Neural crest cell (in vitro differentiated cells): ENCODE data around the gene P4HA2. TPM values are rescaled to one million over a fixed set of nuclear protein-coding genes. Genes with fewer than 3 reads are reported as not detected.

ENCODE experiments used
- DNase-seq: peaks from one replicate; pipeline ENCODE4 v3.0.0; 2021; ENCODE audit warnings: low read depth, mixed read lengths, low spot score
- H3K27ac Mint-ChIP-seq: one replicate; pipeline ENCODE4 v1.8.0; 2021; ENCODE audit warnings: mild to moderate bottlenecking, mixed read lengths; ENCODE audit not compliant: unreplicated experiment
- H3K27me3 Mint-ChIP-seq: 2 replicates; pipeline ENCODE4 v1.8.0; 2021; ENCODE audit warnings: low read depth, mild to moderate bottlenecking, mixed read lengths
- H3K36me3 Mint-ChIP-seq: 2 replicates; pipeline ENCODE4 v1.8.0; 2021; ENCODE audit warnings: low read depth, mild to moderate bottlenecking, mixed read lengths
- H3K4me1 Mint-ChIP-seq: 2 replicates; pipeline ENCODE4 v1.8.0; 2021; ENCODE audit warnings: mixed read lengths
- H3K4me3 Mint-ChIP-seq: one replicate; pipeline ENCODE4 v1.8.0; 2021; ENCODE audit warnings: mild to moderate bottlenecking, mixed read lengths
- H3K9me3 Mint-ChIP-seq: 2 replicates; pipeline ENCODE4 v1.8.0; 2021; ENCODE audit warnings: mixed read lengths
- total RNA-seq: library from RNA; stranded (reverse); gene quantifications from 2 replicates; pipeline ENCODE4 v1.2.1, GENCODE V29; 2021
- TF ChIP-seq, protein P1 (sequence below): fragments of 200-600 bp; sonication (generic); conservative IDR thresholded peaks from 2 replicates; pipeline ENCODE4 v1.5.0; 2021; ENCODE audit warnings: antibody characterized with exemption, mild to moderate bottlenecking

The P4HA2 gene
- total RNA-seq, 1 donor from 2014 or later = 10.8 TPM

DNA sequence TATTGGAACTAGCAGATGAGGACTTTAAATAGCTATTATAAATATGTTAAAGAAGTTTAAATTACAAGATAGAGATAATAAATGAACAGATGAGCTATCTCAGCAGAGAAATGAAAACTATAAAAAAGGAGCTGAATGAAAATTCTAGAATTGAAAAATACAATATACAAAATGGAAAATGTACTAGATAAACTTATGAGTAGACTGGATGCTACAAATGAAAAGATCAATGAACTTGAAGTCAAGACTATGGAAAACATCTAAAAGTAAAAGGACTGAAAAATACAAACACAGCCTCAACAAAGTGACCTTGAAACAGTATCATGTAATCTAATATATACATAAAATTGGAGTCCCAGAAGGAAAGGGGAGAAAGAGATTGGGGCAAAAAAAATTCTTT, 19.2 kb upstream of the P4HA2 start:
- TF ChIP-seq, protein P1, sequence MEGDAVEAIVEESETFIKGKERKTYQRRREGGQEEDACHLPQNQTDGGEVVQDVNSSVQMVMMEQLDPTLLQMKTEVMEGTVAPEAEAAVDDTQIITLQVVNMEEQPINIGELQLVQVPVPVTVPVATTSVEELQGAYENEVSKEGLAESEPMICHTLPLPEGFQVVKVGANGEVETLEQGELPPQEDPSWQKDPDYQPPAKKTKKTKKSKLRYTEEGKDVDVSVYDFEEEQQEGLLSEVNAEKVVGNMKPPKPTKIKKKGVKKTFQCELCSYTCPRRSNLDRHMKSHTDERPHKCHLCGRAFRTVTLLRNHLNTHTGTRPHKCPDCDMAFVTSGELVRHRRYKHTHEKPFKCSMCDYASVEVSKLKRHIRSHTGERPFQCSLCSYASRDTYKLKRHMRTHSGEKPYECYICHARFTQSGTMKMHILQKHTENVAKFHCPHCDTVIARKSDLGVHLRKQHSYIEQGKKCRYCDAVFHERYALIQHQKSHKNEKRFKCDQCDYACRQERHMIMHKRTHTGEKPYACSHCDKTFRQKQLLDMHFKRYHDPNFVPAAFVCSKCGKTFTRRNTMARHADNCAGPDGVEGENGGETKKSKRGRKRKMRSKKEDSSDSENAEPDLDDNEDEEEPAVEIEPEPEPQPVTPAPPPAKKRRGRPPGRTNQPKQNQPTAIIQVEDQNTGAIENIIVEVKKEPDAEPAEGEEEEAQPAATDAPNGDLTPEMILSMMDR = no peak
- Mint-ChIP-seq H3K9me3 (peaks cover 12% of the 10 kb centered on the region), H3K27ac (no peak overlapping the region), H3K27me3 (no peaks in the 10 kb centered on the region), H3K36me3 (peaks cover 9% of the 10 kb centered on the region), H3K4me3 (no peak overlapping the region), H3K4me1 (no peaks in the 10 kb centered on the region)
- DNase-seq = no peak

DNA sequence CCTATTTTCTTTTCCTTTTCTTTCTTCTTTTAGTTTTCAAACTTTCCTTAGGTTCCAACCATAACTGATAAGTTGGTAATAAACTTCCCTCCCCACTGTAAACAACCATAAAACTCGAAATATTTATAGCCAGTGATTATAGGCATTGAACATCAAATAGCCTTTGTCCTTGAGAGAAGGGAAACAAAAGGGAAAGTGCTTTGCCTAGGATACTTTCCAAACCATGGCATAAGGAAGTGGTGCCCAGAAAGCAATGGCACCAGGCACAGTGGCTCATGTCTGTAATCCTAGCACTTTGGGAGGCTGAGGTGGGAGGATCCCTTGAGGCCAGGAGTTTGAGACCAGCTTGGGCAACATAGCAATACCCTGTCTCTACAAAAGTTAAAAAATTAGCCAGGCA, 17.9 kb upstream of the P4HA2 start:
- Mint-ChIP-seq H3K36me3 (peaks cover 9% of the 10 kb centered on the region), H3K27me3 (no peaks in the 10 kb centered on the region), H3K4me3 (no peak overlapping the region), H3K27ac (no peak overlapping the region), H3K9me3 (peaks cover 19% of the 10 kb centered on the region), H3K4me1 (no peaks in the 10 kb centered on the region)
- TF ChIP-seq, protein P1 = no peak
- DNase-seq = no peak

DNA sequence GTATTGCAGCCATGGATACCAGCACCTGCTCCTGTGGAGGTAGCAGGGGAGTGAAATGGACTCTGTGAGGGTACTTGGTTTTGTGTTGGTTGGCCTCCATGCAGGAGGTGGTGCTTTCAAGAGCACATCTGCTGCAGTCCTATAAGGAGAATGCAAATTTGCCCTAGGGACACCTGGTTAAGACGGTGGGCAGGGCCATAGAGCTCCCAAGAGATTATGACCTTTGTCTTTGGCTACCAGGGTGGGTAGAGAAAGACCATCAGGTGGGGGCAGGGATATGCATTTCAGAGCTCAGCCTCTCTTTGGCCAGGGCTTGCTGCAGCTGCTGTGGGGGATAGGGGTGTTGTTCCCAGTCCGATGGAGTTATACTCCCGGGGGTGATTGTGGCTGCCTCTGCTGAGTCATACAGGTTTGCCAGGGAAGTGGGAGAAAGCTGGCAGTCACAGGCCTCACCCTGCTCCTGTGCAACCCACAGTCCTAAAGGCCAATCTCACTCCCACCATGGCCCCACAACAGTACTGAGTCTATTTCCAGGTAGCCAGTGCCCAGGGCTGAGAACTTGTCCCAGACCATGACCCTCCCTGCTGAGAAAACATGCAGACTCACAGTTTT, 15.8 kb upstream of the P4HA2 start:
- Mint-ChIP-seq H3K27ac (no peak overlapping the region), H3K4me1 (no peaks in the 10 kb centered on the region), H3K4me3 (no peak overlapping the region), H3K36me3 (peaks cover 9% of the 10 kb centered on the region), H3K9me3 (peaks cover 19% of the 10 kb centered on the region), H3K27me3 (no peaks in the 10 kb centered on the region)
- no peak for DNase-seq
- TF ChIP-seq, protein P1 = no peak

DNA sequence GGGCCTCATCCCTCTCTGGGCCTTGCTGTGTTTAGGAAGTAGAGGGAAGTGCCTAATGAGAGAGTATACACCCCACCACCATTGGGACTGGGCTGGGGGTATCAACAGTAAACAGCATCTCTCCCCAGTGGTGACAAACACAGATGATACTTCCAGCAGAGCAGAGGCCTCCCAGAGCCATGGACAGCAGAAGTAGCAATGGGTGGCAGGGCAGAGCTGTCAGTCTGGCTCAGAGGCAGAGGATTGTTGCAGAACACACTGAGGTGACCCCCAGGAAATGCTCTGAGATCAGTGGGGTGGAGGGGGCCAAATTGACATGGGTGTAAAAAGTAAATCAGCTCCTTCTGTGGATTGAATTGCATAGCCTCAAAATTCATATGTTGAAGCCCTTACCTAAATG, 12.1 kb upstream of the P4HA2 start:
- Mint-ChIP-seq H3K9me3 (peaks cover 19% of the 10 kb centered on the region), H3K27ac (peak overlapping the region; percentile 65), H3K36me3 (peaks cover 9% of the 10 kb centered on the region), H3K27me3 (no peaks in the 10 kb centered on the region), H3K4me3 (no peak overlapping the region), H3K4me1 (no peaks in the 10 kb centered on the region)
- TF ChIP-seq, protein P1 = no peak
- DNase-seq = no peak

DNA sequence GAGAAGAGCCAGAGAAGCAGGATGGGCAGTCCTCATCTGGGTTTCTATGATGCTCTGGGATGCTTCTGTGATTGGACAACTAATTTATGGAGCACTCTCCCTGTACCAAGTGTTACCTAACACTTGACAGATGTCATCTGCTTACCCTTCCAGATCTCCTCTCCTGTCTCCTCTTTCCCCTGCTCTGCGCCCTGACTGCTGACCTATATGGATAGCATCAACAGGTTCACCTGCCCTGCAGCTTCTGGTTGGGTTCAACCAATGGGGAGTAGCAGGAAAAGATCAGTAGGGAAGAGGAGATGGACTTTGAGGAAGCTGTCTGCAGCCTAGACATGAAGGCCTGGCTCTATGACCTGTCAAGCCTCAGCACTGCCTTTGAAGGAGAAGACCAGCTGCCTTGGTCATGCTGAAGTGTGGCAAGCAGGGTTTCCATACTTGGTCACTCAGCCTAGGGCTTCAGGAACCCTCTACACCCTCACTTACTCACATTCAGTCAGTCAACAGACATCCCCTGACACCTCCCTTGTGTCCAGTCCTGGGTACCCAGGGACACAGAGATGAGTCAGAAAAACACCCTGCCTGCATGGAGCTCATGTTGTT, 11.3 kb upstream of the P4HA2 start:
- Mint-ChIP-seq H3K27ac (no peak overlapping the region), H3K27me3 (no peaks in the 10 kb centered on the region), H3K4me3 (no peak overlapping the region), H3K36me3 (peaks cover 5% of the 10 kb centered on the region), H3K9me3 (peaks cover 16% of the 10 kb centered on the region), H3K4me1 (no peaks in the 10 kb centered on the region)
- DNase-seq = no peak
- TF ChIP-seq, protein P1 = no peak
